Retinal pigment epithelial cell (primary cell): ENCODE data around the gene PCK2.

Experiments used
- DNase-seq: peaks from one replicate; pipeline ENCODE4 v3.0.0-alpha.2; 2010; ENCODE audit warnings: low read depth
- H3K4me3 ChIP-seq: 2 replicates; pipeline ENCODE4 v1.5.1; 2011; ENCODE audit warnings: mild to moderate bottlenecking, low read length, control low read depth, moderate library complexity
- CTCF ChIP-seq: conservative IDR thresholded peaks from 2 replicates; pipeline ENCODE4 v1.5.1; 2011; ENCODE audit warnings: low read depth, low read length, control low read depth, inconsistent platforms

PCK2 gene

GRCh38 chr14:24068711-24069410 lies 25.2 kb upstream of the PCK2 start:
- no peak for TF ChIP-seq CTCF
- DNase-seq: no peak
- H3K4me3 ChIP-seq: no peak overlapping the region

- no peak for DNase-seq
- H3K4me3 ChIP-seq: no peak overlapping the region
- no peak for TF ChIP-seq CTCF
These were observed 24.7 kb upstream of the PCK2 start for GRCh38 chr14:24069411-24069735.

GRCh38 chr14:24070285-24071143 lies 23.6 kb upstream of the PCK2 start:
- no peak overlapping the region for H3K4me3 ChIP-seq
- no peak for DNase-seq
- TF ChIP-seq CTCF: no peak

- no peak for TF ChIP-seq CTCF
- no peak for DNase-seq
- no peak within 1 kb of the TSS for H3K4me3 ChIP-seq
These were observed 22.9 kb upstream of the PCK2 start, which contains the start of gene CPNE6 for GRCh38 chr14:24071144-24071697. Gene CPNE6, plus strand, starts transcription at chr14:24071562. Its CDS starts 1,375 bp downstream, at chr14:24072937.

GRCh38 chr14:24071836-24072430 lies 22.2 kb upstream of the PCK2 start:
- TF ChIP-seq CTCF: no peak
- no peak overlapping the region for H3K4me3 ChIP-seq
- DNase-seq: no peak

GRCh38 chr14:24072436-24072835 lies 21.7 kb upstream of the PCK2 start:
- no peak for TF ChIP-seq CTCF
- DNase-seq: no peak

More at GRCh38 chr14:24072436-24072835, 21.7 kb upstream of the PCK2 start:
- H3K4me3 ChIP-seq: no peak overlapping the region
